HG02885 (cell line): ENCODE measurements around the gene ABCD4.
"Not testable (repeated sequence)": the region's sequence is repeated elsewhere in the genome, so short reads cannot be mapped to it uniquely, and the experiment has no call there.

Source experiments
- ATAC-seq: cut with Tn5 transposase; IDR thresholded peaks from one replicate; pipeline ENCODE4 v1.9.1; 2021; ENCODE audit warnings: mild to moderate bottlenecking; ENCODE audit not compliant: unreplicated experiment, poor library complexity

The ABCD4 gene

GRCh38 chr14:74308695-74309094, 6.0 kb upstream of the ABCD4 start:
- ATAC-seq = no peak

DNA sequence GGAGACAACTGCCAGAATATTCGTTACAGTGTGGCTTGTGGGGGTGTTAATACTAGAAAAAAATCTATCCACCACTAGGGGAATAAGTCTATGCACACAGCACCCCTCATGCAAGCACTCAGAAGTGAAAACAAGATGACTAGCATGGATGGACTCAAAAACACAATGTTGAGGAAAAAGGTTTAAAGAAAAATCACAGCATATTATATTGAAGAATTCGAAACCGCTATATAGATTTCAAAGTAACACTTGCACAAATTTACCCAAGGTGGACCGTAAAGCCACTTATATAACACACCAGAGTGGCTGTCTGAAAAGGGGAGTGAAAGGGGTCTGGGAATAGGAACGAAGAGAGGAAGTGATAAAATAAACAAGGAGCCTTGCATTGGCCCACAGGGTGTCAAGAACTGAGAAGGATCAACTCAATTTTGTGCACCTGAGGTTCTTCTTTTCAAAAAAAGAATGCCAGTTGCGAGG, 544 bp downstream of the ABCD4 start:
- ATAC-seq = peak; percentile 45

- ATAC-seq = no peak
Measured at GRCh38 chr14:74301594-74302151, 1.1 kb downstream of the ABCD4 start.

- no peak for ATAC-seq
Measured at GRCh38 chr14:74299061-74299545, 3.6 kb downstream of the ABCD4 start.

DNA sequence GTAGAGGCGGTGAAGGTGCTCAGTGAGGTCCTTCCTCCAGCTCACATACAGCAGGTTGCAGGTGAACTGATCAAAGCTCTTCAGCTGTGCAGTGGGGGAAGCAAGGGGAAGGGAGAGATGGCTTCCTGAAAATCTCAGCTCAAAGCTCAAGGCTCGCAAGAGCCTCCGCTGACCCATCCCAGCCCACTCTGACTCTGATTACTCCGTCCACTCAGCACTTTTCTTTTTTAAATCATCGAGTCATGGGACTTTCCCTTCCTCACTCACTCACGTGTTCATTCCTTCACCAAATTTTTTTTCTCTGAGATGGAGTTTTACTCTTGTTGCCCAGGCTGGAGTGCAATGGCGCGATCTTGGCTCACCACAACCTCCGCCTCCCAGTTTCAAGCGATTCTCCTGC, 4.7 kb downstream of the ABCD4 start:
- no peak for ATAC-seq

- no peak for ATAC-seq
Measured at GRCh38 chr14:74296037-74296467, 6.7 kb downstream of the ABCD4 start.

DNA sequence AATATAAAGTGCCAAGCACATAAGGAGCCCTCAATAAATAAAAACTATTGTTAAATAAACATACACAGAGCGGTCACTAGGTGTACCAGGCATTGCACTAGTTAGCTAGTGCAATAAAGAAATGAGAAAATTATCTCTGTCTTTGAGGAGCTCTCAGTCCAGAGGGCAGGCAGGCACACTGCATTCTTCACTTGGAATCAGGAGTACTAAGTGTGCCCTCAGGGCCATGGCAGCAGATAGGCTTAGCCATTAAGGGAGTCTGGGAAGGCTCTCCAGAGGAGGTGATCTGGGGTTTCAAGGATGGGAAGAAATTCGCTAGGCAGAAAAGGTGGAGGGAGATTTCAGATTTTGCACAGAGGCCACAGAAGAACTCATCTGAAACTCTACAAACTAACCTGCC, 9.1 kb downstream of the ABCD4 start:
- no peak for ATAC-seq

GRCh38 chr14:74292061-74292460, 10.7 kb downstream of the ABCD4 start:
- ATAC-seq = no peak

DNA sequence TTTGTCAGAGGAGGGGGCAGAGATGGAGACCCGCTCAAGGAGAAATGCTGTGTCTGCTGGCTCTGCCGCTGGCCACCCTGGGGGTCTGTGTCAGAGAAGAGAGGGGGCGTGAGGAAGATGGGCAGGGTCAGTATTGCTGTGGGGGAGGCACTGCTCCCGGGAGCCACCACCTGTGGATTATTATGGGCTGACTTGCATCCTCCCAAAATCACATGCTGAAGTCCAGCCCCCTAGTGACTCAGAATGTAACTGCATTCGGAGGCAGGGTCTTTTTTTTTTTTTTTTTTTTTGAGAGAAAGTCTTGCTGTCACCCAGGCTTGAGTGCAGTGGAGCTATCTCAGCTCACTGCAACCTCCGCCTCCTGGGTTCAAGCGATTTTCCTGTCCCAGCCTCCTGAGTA, 12.3 kb downstream of the ABCD4 start:
- ATAC-seq = no peak

GRCh38 chr14:74289801-74290200, 12.9 kb downstream of the ABCD4 start:
- no peak for ATAC-seq

- no peak for ATAC-seq
Measured at GRCh38 chr14:74286736-74287135, 16.0 kb downstream of the ABCD4 start.

DNA sequence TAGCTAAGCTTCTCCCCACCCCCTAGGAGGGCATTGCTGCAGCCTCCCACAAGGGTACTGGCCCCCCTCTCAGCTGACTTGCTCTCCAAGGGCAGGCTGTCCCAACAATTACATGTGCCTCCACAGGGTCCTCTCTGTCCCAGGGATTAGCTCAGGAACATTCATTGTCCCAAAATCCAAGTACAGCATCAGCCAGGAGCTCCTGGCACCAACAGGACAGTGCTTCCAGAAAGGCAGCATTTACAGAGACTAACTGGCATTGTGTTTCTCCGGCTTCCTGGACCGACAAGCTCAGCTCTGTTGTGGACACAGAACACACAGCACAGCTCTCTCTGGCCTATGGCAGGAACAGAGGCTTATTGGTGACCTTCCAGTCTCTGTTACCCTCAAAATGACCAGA, 21.7 kb downstream of the ABCD4 start:
- ATAC-seq = no peak

GRCh38 chr14:74278080-74278479, 24.7 kb downstream of the ABCD4 start:
- no peak for ATAC-seq

DNA sequence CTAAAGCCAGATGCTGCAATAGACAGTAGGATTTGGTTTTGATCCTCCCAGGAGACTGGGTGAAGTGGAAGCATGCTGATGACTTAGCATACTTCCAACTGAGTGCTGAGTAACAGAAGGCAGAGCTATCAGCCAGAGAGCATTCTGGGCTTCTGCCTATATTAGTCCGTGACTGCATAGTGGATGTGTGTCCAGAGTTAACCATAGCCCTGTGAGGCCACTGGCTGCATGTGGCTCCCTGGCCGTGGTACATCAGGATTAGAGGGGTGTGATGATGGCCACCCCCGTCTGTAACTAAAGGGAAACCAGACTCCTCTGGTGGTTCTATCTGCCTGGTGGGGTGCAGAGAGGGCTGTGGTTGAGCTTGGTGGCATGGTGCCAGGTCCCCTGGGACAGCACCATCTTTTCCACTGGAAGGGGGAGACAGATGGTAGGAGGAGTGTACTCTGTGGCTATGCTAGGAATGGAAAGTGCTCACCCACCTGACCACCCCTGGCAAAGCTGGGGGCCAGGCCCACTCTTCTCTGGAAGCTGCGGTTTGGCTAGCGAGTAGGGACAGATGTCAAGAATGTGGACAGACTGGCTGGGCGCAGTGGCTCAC, 27.4 kb downstream of the ABCD4 start:
- no peak for ATAC-seq

GRCh38 chr14:74271365-74271764, 31.4 kb downstream of the ABCD4 start:
- no peak for ATAC-seq

GRCh38 chr14:74270382-74271177, 32.2 kb downstream of the ABCD4 start:
- not testable (repeated sequence) for ATAC-seq

DNA sequence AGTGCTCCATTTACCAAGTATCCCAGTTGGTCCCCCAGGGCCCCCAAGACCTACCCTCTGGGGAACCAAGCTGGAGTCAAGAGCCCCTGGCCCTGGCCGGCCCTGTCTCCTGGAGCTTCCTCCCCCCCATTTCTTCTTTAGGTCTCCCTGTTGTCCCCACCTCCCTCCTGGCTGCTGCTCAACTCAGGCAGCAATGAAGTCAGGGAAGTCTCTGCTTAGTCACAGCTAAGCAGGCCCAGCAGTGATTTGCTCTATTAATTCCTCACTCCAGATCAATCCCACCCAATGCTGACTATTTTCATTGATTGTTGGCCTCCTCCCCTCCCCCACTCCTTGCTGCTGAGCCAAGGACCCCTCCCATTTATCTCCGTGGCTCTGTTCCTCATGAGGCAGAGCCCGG, 35.1 kb downstream of the ABCD4 start:
- ATAC-seq = no peak

DNA sequence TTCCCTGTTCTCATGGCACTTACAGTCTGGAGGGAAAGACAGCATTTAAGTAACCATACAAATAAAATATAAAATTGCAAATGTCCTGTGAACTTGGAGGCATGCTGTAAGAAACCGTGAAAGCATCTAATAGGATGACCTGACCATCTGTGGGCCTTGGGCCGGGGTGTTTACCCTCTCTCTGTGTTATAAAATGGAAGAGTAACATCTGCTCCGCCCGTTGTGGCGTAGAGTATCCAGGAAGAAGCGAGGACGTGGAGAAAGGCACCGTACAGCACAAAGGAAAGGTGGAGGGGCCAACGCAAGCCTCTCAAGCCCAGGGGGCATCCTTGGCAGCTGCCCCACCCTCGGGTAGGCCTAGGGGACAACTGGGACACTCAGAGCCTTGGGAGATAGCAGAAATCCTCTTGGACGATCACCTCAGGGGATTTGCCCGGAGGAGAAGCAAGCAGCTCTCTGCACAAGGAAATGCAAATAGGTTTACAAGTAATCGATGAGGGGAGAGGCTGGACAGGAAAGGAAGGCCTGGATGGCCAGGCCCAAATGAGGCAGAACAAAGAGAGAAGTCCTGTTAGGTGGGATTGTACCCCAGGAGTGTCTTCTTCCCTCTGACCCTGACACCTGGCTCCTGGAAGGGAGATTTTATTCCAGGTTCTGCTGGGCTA, 37.3 kb downstream of the ABCD4 start:
- ATAC-seq = no peak

GRCh38 chr14:74263921-74264320, 38.8 kb downstream of the ABCD4 start:
- no peak for ATAC-seq

DNA sequence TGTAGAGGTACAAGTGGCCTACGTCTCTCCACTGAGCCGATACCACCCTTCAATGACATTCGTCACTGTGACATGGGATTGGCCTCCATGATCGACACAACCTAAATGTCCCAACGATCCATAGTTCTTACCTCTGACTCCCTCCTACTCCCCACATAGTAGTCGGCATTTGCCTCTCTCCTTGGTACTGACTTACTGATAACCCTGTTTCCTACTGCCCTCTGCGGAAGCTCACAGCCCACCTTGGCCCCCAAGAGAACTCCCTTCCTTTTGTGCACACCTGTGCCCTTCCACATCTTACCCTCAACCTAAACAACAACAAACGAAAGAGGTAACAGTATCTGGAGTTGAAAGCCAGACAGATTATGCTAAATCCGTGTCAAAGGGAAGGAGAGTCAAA, 39.6 kb downstream of the ABCD4 start:
- ATAC-seq = no peak

GRCh38 chr14:74262076-74262475, 40.7 kb downstream of the ABCD4 start:
- no peak for ATAC-seq
